Right lobe of liver (tissue), 4 donors: Measurements from ENCODE around the gene CDH18.

Source experiments
- CTCF ChIP-seq, 4 donors: fragments of 200-600 bp in 3 of 4; fragments of 450-650 bp in 1 of 4; IDR thresholded peaks; one replicate each; pipeline versions ENCODE4 v1.5.1 to v1.8.0; 2016 to 2022; ENCODE audit warnings: antibody characterized with exemption in 4 of 4, mild to moderate bottlenecking in 2 of 4
- POLR2A ChIP-seq: fragments of 450-650 bp; IDR thresholded peaks from one replicate; pipeline ENCODE4 v1.6.1; 2017; ENCODE audit warnings: antibody characterized with exemption, mild to moderate bottlenecking
- donor health status: DM: no; HTN: no; CAD: no.
- donor health status: DM: no; HTN: no; CAD: no.
- donor health status: DM: no; HTN: yes; CAD: no.

DNA sequence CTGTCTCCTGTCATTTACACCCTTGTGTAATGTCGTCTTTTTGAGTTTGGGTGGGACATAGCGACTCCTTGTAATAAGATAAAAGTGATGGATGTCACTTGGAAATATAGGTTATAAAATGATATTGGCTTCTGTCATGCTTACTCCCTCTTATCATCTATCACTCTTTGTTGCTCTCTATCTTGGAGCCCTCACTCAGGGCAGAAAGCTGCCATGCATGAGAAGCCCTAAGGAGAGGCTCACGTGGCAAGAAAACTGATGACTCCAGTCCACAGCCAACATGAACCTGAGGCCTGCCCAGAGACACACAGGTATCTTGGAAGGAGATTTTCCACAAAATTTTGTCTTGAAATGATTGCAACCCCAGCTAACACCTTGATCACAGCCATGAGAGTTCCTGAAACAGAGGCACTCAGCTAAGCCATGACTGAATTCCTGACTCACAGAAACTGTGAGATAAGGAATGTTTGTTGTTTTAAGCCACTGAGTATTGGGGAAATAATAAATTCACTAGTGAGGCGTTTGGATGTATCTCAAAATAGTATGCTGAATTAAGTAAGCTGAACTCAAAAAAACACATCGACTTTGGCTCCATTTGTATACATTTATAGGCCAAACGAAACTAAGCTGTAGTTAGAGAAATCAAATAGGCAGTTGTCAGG is 216.7 kb downstream of the CDH18 start:
- no peak for TF ChIP-seq CTCF (IDR thresholded peaks at IDR 0.05)
- no peak for TF ChIP-seq POLR2A
